ENCODE measurements around the gene CHST10. TPM values are rescaled to one million over a fixed set of nuclear protein-coding genes. Genes with fewer than 3 reads are reported as not detected.
"Not testable (repeated sequence)": the region's sequence is repeated elsewhere in the genome, so short reads cannot be mapped to it uniquely, and the experiment has no call there.

The CHST10 gene
- total RNA-seq, 1 donor, result 18.0 TPM

- no peak for DNase-seq (ENCODE audit: low read depth in 2 of 3, low spot score in 2 of 3)
Measured at GRCh38 chr2:100344433-100344832, 73.0 kb downstream of the CHST10 start.

DNA sequence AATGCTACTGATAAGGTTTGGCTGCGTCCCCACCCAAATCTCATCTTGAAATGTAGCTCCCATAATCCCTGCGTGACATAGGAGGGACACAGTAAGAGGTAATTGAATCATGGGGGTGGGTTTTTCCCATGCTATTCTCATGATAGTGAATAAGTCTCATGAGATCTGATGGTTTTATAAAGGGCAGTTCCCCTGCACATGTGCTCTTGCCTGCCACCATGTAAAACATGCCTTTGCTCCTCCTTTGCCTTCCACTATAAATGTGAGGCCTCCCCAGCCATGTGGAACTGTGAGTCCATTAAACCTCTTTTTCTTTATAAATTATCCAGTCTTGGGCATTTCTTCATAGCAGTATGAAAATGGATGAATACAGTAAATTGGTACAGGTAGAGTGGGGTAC lies 75.0 kb downstream of the CHST10 start:
- not testable (repeated sequence) for DNase-seq (ENCODE audit: low read depth in 2 of 3, low spot score in 2 of 3)

Small RNA genes within 50 kb of the gene (small RNA-seq; reads per million reads assigned to genes)
- gene AC012493.2 (not detected), gene AC012493.3 (not detected)

Other genes with a start within 250 kb of the CHST10 start
- gene LONRF2, start 95.2 kb downstream of the CHST10 start, total RNA-seq, result 0.54 TPM
- not detected for gene NMS, start 52.8 kb upstream of the CHST10 start, total RNA-seq
- gene PDCL3, start 145.3 kb upstream of the CHST10 start, total RNA-seq, result 7.0 TPM